HepG2 (cell line): ENCODE data around the gene LMAN2. TPM values are rescaled to one million over a fixed set of nuclear protein-coding genes. Genes with fewer than 3 reads are reported as not detected.

Experiments used
- ATAC-seq: fragments of 200-7000 bp; cut with Tn5 transposase; 3 replicates; pipeline ENCODE4 v1.9.1; 2020; ENCODE audit warnings: mild to moderate bottlenecking, moderate library complexity
- BruUV-seq: library from RNA; stranded (reverse); fragments of 400-500 nt; replicated peaks from 2 replicates; lab custom pipeline; 2021; lab: Mats Ljungman, UMichigan
- CTCF ChIA-PET: fragments of 300-600 bp; formaldehyde crosslinking; extraction: SDS; loops from one replicate; lab custom pipeline; 2021; ENCODE audit warnings: low total read pairs, inconsistent platforms, low intra/inter-chr PET ratio; lab: Yijun Ruan, JAX
- POLR2A ChIA-PET: fragments of 350-600 bp; sonication (Branson Sonifier 250); formaldehyde crosslinking; loops from one replicate; lab custom pipeline; 2020; ENCODE audit warnings: antibody characterized with exemption, inconsistent platforms; lab: Yijun Ruan, JAX
- DNase-seq: peaks from one replicate; pipeline ENCODE4 v3.0.0-alpha.2; 2015; ENCODE audit warnings: low spot score
- FAIRE-seq: peaks from 3 replicates; lab custom pipeline; 2011; peaks lifted over from hg19 to GRCh38; lab: Jason Lieb, UNC
- H2AFZ ChIP-seq: one replicate; pipeline ENCODE4 v1.6.1; 2011; ENCODE audit warnings: low read length, inconsistent platforms
- H3K27ac ChIP-seq: fragments of 300-600 bp; 3 replicates; pipeline ENCODE4 v1.8.0; 2011; ENCODE audit warnings: mixed run types, mild to moderate bottlenecking, mixed read lengths, low read length, inconsistent platforms; ENCODE audit not compliant: insufficient read depth; ENCODE audit errors: extremely low read length
- H3K27me3 ChIP-seq, 2 experiments: fragments of 200-600 bp in 1 of 2; 2 replicates in 1 of 2; 3 replicates in 1 of 2; pipeline versions ENCODE4 v1.6.0 to v1.8.0; 2011; ENCODE audit warnings: low read length in 2 of 2, mild to moderate bottlenecking in 2 of 2, moderate library complexity in 2 of 2, inconsistent platforms in 1 of 2; ENCODE audit not compliant: insufficient read depth in 2 of 2, control insufficient read depth in 1 of 2
- H3K36me3 ChIP-seq, 2 experiments: fragments of 200-600 bp in 1 of 2; replicated peaks in 1 of 2; 2 replicates in 1 of 2; 3 replicates in 1 of 2; pipeline versions ENCODE4 v1.5.1 to v1.8.0; 2011; ENCODE audit warnings: low read length in 2 of 2, inconsistent platforms in 1 of 2; ENCODE audit not compliant: insufficient read depth in 2 of 2, control insufficient read depth in 1 of 2
- H3K4me1 ChIP-seq: 2 replicates; pipeline ENCODE4 v1.5.1; 2012; ENCODE audit warnings: low read length, inconsistent platforms; ENCODE audit not compliant: insufficient read depth
- H3K4me2 ChIP-seq: 2 replicates; pipeline ENCODE4 v1.6.0; 2011; ENCODE audit warnings: low read depth, low read length, inconsistent platforms
- H3K4me3 ChIP-seq, 3 experiments: fragments of 200-600 bp in 1 of 3; sonication (generic), shearing (Covaris generic) in 1 of 3; replicated peaks in 1 of 3; 2 replicates each; pipeline ENCODE4 v1.5.1; 2011 to 2016; ENCODE audit warnings: low read length in 3 of 3, inconsistent platforms in 2 of 3, low read depth in 2 of 3, mild to moderate bottlenecking in 2 of 3, control low read depth in 1 of 3, mixed read lengths in 1 of 3; ENCODE audit not compliant: insufficient read depth in 1 of 3
- H3K79me2 ChIP-seq: one replicate; pipeline ENCODE4 v1.6.1; 2011; ENCODE audit warnings: low read length, inconsistent platforms; ENCODE audit not compliant: insufficient read depth
- H3K9ac ChIP-seq: 2 replicates; pipeline ENCODE4 v1.6.0; 2011; ENCODE audit warnings: mild to moderate bottlenecking, low read depth, low read length, inconsistent platforms; ENCODE audit not compliant: insufficient read depth
- H3K9me3 ChIP-seq: 2 replicates; pipeline ENCODE4 v1.5.1; 2012; ENCODE audit warnings: mild to moderate bottlenecking, low read length
- H4K20me1 ChIP-seq: 2 replicates; pipeline ENCODE4 v1.6.0; 2011; ENCODE audit warnings: inconsistent platforms, mild to moderate bottlenecking, low read length, moderate library complexity; ENCODE audit not compliant: insufficient read depth
- CC2D1A ChIP-seq: sonication (generic); formaldehyde crosslinking; IDR thresholded peaks from 2 replicates; pipeline ENCODE4 v1.8.1; 2023; ENCODE audit warnings: mild to moderate bottlenecking, missing genetic modification reagents
- FIP1L1 ChIP-seq: fragments of 200-400 bp; formaldehyde crosslinking; IDR thresholded peaks from 2 replicates; pipeline ENCODE4 v1.6.1; 2018; ENCODE audit warnings: low read depth, mild to moderate bottlenecking, low read length, moderate library complexity, borderline replicate concordance; ENCODE audit not compliant: insufficient read depth
- GPN1 ChIP-seq: sonication (generic); formaldehyde crosslinking; IDR thresholded peaks from 2 replicates; pipeline ENCODE4 v1.5.1; 2020; ENCODE audit warnings: missing genetic modification reagents, borderline replicate concordance
- HDAC1 ChIP-seq: sonication (generic); formaldehyde crosslinking; IDR thresholded peaks from 2 replicates; pipeline ENCODE4 v1.5.1; 2020; ENCODE audit warnings: mild to moderate bottlenecking, missing genetic modification reagents
- HNRNPH1 ChIP-seq: fragments of 200-400 bp; formaldehyde crosslinking; optimal IDR thresholded peaks from 2 replicates; pipeline ENCODE3; 2017; ENCODE audit warnings: mild to moderate bottlenecking, low read depth, low read length
- RNF2 ChIP-seq: fragments of 450-650 bp; conservative IDR thresholded peaks from 2 replicates; pipeline ENCODE4 v1.6.1; 2016; ENCODE audit warnings: low read depth
- SMARCC2 ChIP-seq: fragments of 450-650 bp; IDR thresholded peaks from 2 replicates; pipeline ENCODE4 v1.6.1; 2017; ENCODE audit warnings: antibody characterized with exemption, mild to moderate bottlenecking
- SMARCE1 ChIP-seq: fragments of 450-650 bp; IDR thresholded peaks from 2 replicates; pipeline ENCODE4 v1.6.1; 2017; ENCODE audit warnings: borderline replicate concordance
- SMC3 ChIP-seq: IDR thresholded peaks from 2 replicates; pipeline ENCODE4 v1.6.1; 2011; ENCODE audit warnings: low read length, improper control_type of control experiment
- SOX6 ChIP-seq, 2 experiments: fragments of 450-650 bp in 1 of 2; sonication (generic) in 1 of 2; formaldehyde crosslinking in 1 of 2; IDR thresholded peaks; 2 replicates each; pipeline versions ENCODE4 v1.4.0 to v1.6.1; 2017 to 2020; ENCODE audit warnings: antibody characterized with exemption in 1 of 2, mild to moderate bottlenecking in 1 of 2, missing genetic modification reagents in 1 of 2
- SSRP1 ChIP-seq: IDR thresholded peaks from 2 replicates; pipeline ENCODE4 v1.6.1; 2016; ENCODE audit warnings: control low read depth
- ZNF136 ChIP-seq: sonication (generic); formaldehyde crosslinking; IDR thresholded peaks from 2 replicates; pipeline ENCODE4 v1.8.1; 2022; ENCODE audit warnings: low read depth, mild to moderate bottlenecking, moderate library complexity, missing genetic modification reagents
- ZNF549 ChIP-seq: sonication (generic); formaldehyde crosslinking; IDR thresholded peaks from 2 replicates; pipeline ENCODE4 v1.5.0; 2020; ENCODE audit warnings: missing genetic modification reagents
- ZNF652 ChIP-seq: IDR thresholded peaks from 2 replicates; pipeline ENCODE4 v1.6.1; 2016; ENCODE audit warnings: low read depth, borderline replicate concordance
- WGBS: methylation state at CpG from one replicate; pipeline ENCODE4 v1.1.6; 2017; ENCODE audit warnings: low lambda C conversion rate; 5-methylcytosine and 5-hydroxymethylcytosine counted together
- in situ Hi-C: cut with HindIII; loops from 2 replicates; pipeline ENCODE4 v1.10.0; 2017; ENCODE audit warnings: low pct_unique_long_range_greater_than_20kb; ENCODE audit not compliant: extremely low pct_ligation_motif_present
- intact Hi-C: fragments of 100-400 bp; cut with micrococcal nuclease; formaldehyde crosslinking; loops from one replicate; pipeline ENCODE4 v1.10.0; 2022; ENCODE audit not compliant: unreplicated experiment
- polyA plus RNA-seq, 8 experiments: library from polyadenylated mRNA; depleted of rRNA in 3 of 8; stranded (reverse) in 7 of 8; unstranded in 1 of 8; fragments of >200 nt; fragmentation: Illumina TruSeq in 4 of 8; extraction: Trizol in 4 of 8; gene quantifications; 2 replicates each; pipeline versions ENCODE4 v1.2.1 to v1.2.3, GENCODE V29; 2011 to 2016; ENCODE audit warnings: low read depth in 4 of 8, missing spikeins in 1 of 8, mixed read lengths in 1 of 8; ENCODE audit not compliant: insufficient read depth in 1 of 8
- total RNA-seq, 5 experiments: library from RNA; depleted of rRNA; stranded (reverse); fragments of >200 nt; fragmentation: Illumina TruSeq; extraction: Trizol; gene quantifications; 2 replicates each; pipeline ENCODE4 v1.2.3, GENCODE V29; 2016; ENCODE audit warnings: low read depth in 1 of 5
- TF ChIP-seq, protein P1 (sequence below): sonication (generic); formaldehyde crosslinking; IDR thresholded peaks from 2 replicates; pipeline ENCODE4 v1.4.0; 2020; ENCODE audit warnings: missing genetic modification reagents, borderline replicate concordance
- TF ChIP-seq, protein P2 (sequence below): sonication (generic); formaldehyde crosslinking; IDR thresholded peaks from 2 replicates; pipeline ENCODE4 v1.9.0; 2022; ENCODE audit warnings: low read depth, missing genetic modification reagents
- TF ChIP-seq, protein P3 (sequence below): sonication (generic); formaldehyde crosslinking; conservative IDR thresholded peaks from 2 replicates; pipeline ENCODE4 v1.4.0; 2020; ENCODE audit warnings: missing genetic modification reagents
- TF ChIP-seq, protein P4 (sequence below): sonication (generic); formaldehyde crosslinking; IDR thresholded peaks from 2 replicates; pipeline ENCODE4 v1.5.0; 2020; ENCODE audit warnings: missing genetic modification reagents

LMAN2 gene
- total and polyA plus RNA-seq, 2 of the 13 experiments (the other 11 are each of a cell fraction or from before 2014, with no cell fraction given): 191 to 197 TPM

DNA sequence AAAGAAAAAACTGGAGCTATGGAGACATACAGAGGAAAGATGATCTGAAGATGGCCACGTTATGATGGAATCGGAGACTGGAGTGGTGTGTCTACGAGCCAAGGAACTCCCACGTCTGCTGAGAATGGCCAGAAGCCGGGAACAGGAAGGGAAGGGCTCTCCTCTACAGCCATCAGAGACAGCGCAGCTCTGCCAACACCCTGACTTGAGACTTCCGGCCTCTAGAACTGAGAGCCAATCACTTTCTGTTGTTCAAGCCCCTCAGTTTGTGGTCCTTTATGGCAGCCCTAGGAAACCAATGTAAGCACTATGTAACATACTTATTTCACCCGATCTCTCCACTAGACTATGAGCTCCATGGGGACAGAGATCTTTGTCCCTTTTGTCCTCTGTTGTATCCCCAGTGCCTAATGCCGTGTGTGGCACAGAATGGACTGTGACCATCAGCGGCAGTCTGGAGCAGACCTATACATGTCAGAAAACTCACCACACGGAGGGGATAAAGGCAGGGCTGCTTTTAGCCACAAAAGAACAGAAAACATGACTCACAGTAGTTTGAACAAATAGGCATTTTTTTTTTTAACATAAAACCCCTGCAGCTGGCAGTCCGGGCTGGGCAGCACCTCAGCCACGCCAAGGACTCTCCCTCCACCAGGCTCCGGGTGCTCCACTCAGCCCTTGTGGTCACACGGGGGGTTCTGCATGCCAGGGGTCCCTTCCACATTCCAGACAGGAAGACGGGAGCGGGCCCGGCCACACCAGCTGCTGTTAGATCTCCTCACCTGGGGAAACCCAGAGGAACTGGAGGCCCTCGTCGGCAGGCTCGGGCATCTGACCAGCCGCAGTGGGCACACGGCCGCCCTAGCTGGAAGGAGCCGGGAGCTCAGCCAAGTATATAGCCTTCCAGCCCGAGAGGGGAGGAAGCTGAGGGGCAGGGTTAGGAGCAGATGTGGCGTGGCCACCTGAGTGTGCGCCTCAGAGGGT is 23.6 kb downstream of the LMAN2 start:
- Histone ChIP-seq H3K4me2 (peak overlapping the region; percentile 56), H3K27ac (peak overlapping the region; percentile 83)
- peak; percentile 63 for FAIRE-seq
- TF ChIP-seq SMC3: 0 out of 2 replicates have a peak, but pooled peaks have one; percentile 6
- no peak for TF ChIP-seq HNRNPH1
- no peak for TF ChIP-seq SMARCC2
- TF ChIP-seq, protein P1, sequence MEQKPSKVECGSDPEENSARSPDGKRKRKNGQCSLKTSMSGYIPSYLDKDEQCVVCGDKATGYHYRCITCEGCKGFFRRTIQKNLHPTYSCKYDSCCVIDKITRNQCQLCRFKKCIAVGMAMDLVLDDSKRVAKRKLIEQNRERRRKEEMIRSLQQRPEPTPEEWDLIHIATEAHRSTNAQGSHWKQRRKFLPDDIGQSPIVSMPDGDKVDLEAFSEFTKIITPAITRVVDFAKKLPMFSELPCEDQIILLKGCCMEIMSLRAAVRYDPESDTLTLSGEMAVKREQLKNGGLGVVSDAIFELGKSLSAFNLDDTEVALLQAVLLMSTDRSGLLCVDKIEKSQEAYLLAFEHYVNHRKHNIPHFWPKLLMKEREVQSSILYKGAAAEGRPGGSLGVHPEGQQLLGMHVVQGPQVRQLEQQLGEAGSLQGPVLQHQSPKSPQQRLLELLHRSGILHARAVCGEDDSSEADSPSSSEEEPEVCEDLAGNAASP (CRISPR knock-in tag): no peak
- TF ChIP-seq, protein P2, sequence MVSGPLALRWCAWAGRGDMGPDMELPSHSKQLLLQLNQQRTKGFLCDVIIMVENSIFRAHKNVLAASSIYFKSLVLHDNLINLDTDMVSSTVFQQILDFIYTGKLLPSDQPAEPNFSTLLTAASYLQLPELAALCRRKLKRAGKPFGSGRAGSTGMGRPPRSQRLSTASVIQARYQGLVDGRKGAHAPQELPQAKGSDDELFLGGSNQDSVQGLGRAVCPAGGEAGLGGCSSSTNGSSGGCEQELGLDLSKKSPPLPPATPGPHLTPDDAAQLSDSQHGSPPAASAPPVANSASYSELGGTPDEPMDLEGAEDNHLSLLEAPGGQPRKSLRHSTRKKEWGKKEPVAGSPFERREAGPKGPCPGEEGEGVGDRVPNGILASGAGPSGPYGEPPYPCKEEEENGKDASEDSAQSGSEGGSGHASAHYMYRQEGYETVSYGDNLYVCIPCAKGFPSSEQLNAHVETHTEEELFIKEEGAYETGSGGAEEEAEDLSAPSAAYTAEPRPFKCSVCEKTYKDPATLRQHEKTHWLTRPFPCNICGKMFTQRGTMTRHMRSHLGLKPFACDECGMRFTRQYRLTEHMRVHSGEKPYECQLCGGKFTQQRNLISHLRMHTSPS: peak; percentile 28; the same call in 1 of the 2 replicates
- TF ChIP-seq, protein P3, sequence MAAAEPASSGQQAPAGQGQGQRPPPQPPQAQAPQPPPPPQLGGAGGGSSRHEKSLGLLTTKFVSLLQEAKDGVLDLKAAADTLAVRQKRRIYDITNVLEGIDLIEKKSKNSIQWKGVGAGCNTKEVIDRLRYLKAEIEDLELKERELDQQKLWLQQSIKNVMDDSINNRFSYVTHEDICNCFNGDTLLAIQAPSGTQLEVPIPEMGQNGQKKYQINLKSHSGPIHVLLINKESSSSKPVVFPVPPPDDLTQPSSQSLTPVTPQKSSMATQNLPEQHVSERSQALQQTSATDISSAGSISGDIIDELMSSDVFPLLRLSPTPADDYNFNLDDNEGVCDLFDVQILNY (CRISPR knock-in tag): no peak
- TF ChIP-seq ZNF136 (CRISPR knock-in tag): no peak
- TF ChIP-seq HDAC1 (CRISPR knock-in tag): 0 out of 2 replicates have a peak, but pooled peaks have one; percentile 31
- no peak for TF ChIP-seq ZNF652 (CRISPR knock-in tag)
- TF ChIP-seq, protein P4, sequence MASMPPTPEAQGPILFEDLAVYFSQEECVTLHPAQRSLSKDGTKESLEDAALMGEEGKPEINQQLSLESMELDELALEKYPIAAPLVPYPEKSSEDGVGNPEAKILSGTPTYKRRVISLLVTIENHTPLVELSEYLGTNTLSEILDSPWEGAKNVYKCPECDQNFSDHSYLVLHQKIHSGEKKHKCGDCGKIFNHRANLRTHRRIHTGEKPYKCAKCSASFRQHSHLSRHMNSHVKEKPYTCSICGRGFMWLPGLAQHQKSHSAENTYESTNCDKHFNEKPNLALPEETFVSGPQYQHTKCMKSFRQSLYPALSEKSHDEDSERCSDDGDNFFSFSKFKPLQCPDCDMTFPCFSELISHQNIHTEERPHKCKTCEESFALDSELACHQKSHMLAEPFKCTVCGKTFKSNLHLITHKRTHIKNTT (CRISPR knock-in tag): no peak
- no peak for TF ChIP-seq GPN1 (CRISPR knock-in tag)
- TF ChIP-seq FIP1L1: no peak
- no peak for TF ChIP-seq ZNF549 (CRISPR knock-in tag)
- no peak for TF ChIP-seq SOX6 (IDR thresholded peaks at IDR 0.05)
- TF ChIP-seq SOX6 (CRISPR knock-in tag; IDR thresholded peaks at IDR 0.05): peak; percentile 60
- no peak for TF ChIP-seq CC2D1A (CRISPR knock-in tag)
- TF ChIP-seq SSRP1 (CRISPR knock-in tag): no peak
- TF ChIP-seq SMARCE1: no peak
- no peak for TF ChIP-seq RNF2

More for the DNA sequence above, 23.6 kb downstream of the LMAN2 start:
- intact Hi-C loops: loop anchor here (5.0 kb wide), 1 partner anchor 119 kb away; the partner anchor contains the start of gene PRR7
- Histone ChIP-seq H3K4me1 (peaks cover 60% of the 10 kb centered on the region), H3K4me3 (no peak overlapping the region; a peak in 2 of 6 replicates), H3K9ac (peak overlapping the region; percentile 61), H3K79me2 (peaks cover 8% of the 10 kb centered on the region), H3K27me3 (no peaks in the 10 kb centered on the region), H2AFZ (no peak overlapping the region), H3K9me3 (no peaks in the 10 kb centered on the region), H3K36me3 (peaks cover 6 to 38% of the 10 kb centered on the region in 2 experiments; a peak in 4 of 5 replicates), H4K20me1 (no peaks in the 10 kb centered on the region)
- in situ Hi-C loops: no loop called here
- WGBS: 69% methylated on average over 25 of the region's 28 CpGs
- BruUV-seq: no TSS peak
- ATAC-seq (peak; percentile 78), DNase-seq (peak; percentile 68)
- ChIA-PET POLR2A (interaction anchor here (0.9 to 2.7 kb wide), 5 partner anchors 25 to 241 kb away, joined by 3 to 31 read pairs (median 9); partner anchors contain the start of genes FGFR4 and LMAN2), CTCF (no interaction called here)
